WTC11 (cell line): ENCODE data around the gene CAMTA1. TPM values are rescaled to one million over a fixed set of nuclear protein-coding genes. Genes with fewer than 3 reads are reported as not detected.
"Not testable (repeated sequence)": the region's sequence is repeated elsewhere in the genome, so short reads cannot be mapped to it uniquely, and the experiment has no call there.

ENCODE experiments used
- ATAC-seq: fragments of 200-7000 bp; cut with Tn5 transposase; 2 replicates; pipeline ENCODE4 v1.10.0; 2021; ENCODE audit warnings: mild to moderate bottlenecking, moderate library complexity
- CTCF ChIA-PET: fragments of 300-600 bp; sonication (Branson Sonifier 250); formaldehyde crosslinking; loops from one replicate; lab custom pipeline; 2021; ENCODE audit warnings: antibody characterized with exemption; lab: Charles Lee
- POLR2A ChIA-PET: fragments of 350-600 bp; sonication (Branson Sonifier 250); formaldehyde crosslinking; loops from one replicate; lab custom pipeline; 2021; ENCODE audit warnings: antibody characterized with exemption; lab: Charles Lee
- DNase-seq: peaks from one replicate; pipeline ENCODE4 v3.0.0; 2021; ENCODE audit warnings: low spot score
- H3K27ac Mint-ChIP-seq: 2 replicates; pipeline ENCODE4 v1.8.0; 2021; ENCODE audit warnings: mixed read lengths
- H3K27me3 Mint-ChIP-seq: 2 replicates; pipeline ENCODE4 v1.8.0; 2021; ENCODE audit warnings: low read depth, mild to moderate bottlenecking, moderate library complexity, mixed read lengths
- H3K36me3 Mint-ChIP-seq: 2 replicates; pipeline ENCODE4 v1.8.0; 2021; ENCODE audit warnings: mixed read lengths
- H3K4me1 Mint-ChIP-seq: 2 replicates; pipeline ENCODE4 v1.8.0; 2022; ENCODE audit warnings: mixed read lengths
- H3K4me3 Mint-ChIP-seq: 2 replicates; pipeline ENCODE4 v1.8.0; 2021; ENCODE audit warnings: mild to moderate bottlenecking, moderate library complexity, mixed read lengths
- H3K9me3 Mint-ChIP-seq: 2 replicates; pipeline ENCODE4 v1.8.0; 2021; ENCODE audit warnings: mixed read lengths
- ATF1 ChIP-seq: sonication (generic); formaldehyde crosslinking; IDR thresholded peaks from 2 replicates; pipeline ENCODE4 v1.8.1; 2023; ENCODE audit warnings: mild to moderate bottlenecking, moderate library complexity, missing genetic modification reagents
- CREM ChIP-seq: sonication (generic); formaldehyde crosslinking; IDR thresholded peaks from 2 replicates; pipeline ENCODE4 v1.8.1; 2022; ENCODE audit warnings: mild to moderate bottlenecking, missing genetic modification reagents, moderate library complexity
- ETV6 ChIP-seq: sonication (generic); formaldehyde crosslinking; IDR thresholded peaks from 2 replicates; pipeline ENCODE4 v1.8.1; 2022; ENCODE audit warnings: mild to moderate bottlenecking, missing genetic modification reagents
- FOXJ3 ChIP-seq: sonication (generic); formaldehyde crosslinking; IDR thresholded peaks from 2 replicates; pipeline ENCODE4 v1.9.0; 2021; ENCODE audit warnings: missing genetic modification reagents, mild to moderate bottlenecking, borderline replicate concordance
- FOXP1 ChIP-seq: sonication (generic); formaldehyde crosslinking; IDR thresholded peaks from 2 replicates; pipeline ENCODE4 v1.8.0; 2022; ENCODE audit warnings: missing genetic modification reagents, mild to moderate bottlenecking, moderate library complexity, borderline replicate concordance
- GRHL2 ChIP-seq: fragments of 250-450 bp; sonication (Bioruptor Pico); IDR thresholded peaks from 2 replicates; pipeline ENCODE4 v1.8.0; 2022; ENCODE audit warnings: mild to moderate bottlenecking, moderate library complexity; ENCODE audit not compliant: insufficient replicate concordance, severe bottlenecking
- IRF2 ChIP-seq: sonication (generic); formaldehyde crosslinking; IDR thresholded peaks from 2 replicates; pipeline ENCODE4 v1.8.0; 2022; ENCODE audit warnings: low read depth, missing genetic modification reagents, borderline replicate concordance
- JUN ChIP-seq: sonication (generic); formaldehyde crosslinking; IDR thresholded peaks from 2 replicates; pipeline ENCODE4 v1.8.0; 2023; ENCODE audit warnings: mild to moderate bottlenecking, missing genetic modification reagents
- NFATC4 ChIP-seq: fragments of 250-450 bp; sonication (Bioruptor Pico); IDR thresholded peaks from 2 replicates; pipeline ENCODE4 v1.9.0; 2021; ENCODE audit warnings: mild to moderate bottlenecking
- NFE2L1 ChIP-seq: sonication (generic); formaldehyde crosslinking; IDR thresholded peaks from 2 replicates; pipeline ENCODE4 v1.8.1; 2023; ENCODE audit warnings: missing genetic modification reagents
- NFYB ChIP-seq: sonication (generic); formaldehyde crosslinking; conservative IDR thresholded peaks from 2 replicates; pipeline ENCODE4 v1.8.0; 2022; ENCODE audit warnings: low read depth, missing genetic modification reagents
- ZNF263 ChIP-seq: sonication (generic); formaldehyde crosslinking; IDR thresholded peaks from 2 replicates; pipeline ENCODE4 v1.8.1; 2022; ENCODE audit warnings: low read depth, mild to moderate bottlenecking, moderate library complexity, missing genetic modification reagents
- ZNF416 ChIP-seq: fragments of 250-450 bp; sonication (Bioruptor Pico); IDR thresholded peaks from 2 replicates; pipeline ENCODE4 v1.9.0; 2021; ENCODE audit warnings: mild to moderate bottlenecking, inconsistent platforms
- ZNF671 ChIP-seq: fragments of 250-450 bp; sonication (Bioruptor Pico); IDR thresholded peaks from 2 replicates; pipeline ENCODE4 v1.8.0; 2021; ENCODE audit warnings: mild to moderate bottlenecking
- total RNA-seq: library from RNA; stranded (reverse); gene quantifications from 3 replicates; pipeline ENCODE4 v1.2.3, GENCODE V29; 2021
- TF ChIP-seq, protein P1 (sequence below): sonication (generic); formaldehyde crosslinking; IDR thresholded peaks from 2 replicates; pipeline ENCODE4 v1.8.1; 2023; ENCODE audit warnings: mild to moderate bottlenecking, missing genetic modification reagents, borderline replicate concordance
- TF ChIP-seq, protein P2 (sequence below): sonication (generic); formaldehyde crosslinking; IDR thresholded peaks from 2 replicates; pipeline ENCODE4 v1.8.1; 2022; ENCODE audit warnings: low read depth, missing genetic modification reagents, borderline replicate concordance
- TF ChIP-seq, protein P3 (sequence below): sonication (generic); formaldehyde crosslinking; IDR thresholded peaks from 2 replicates; pipeline ENCODE4 v1.8.1; 2022; ENCODE audit warnings: mild to moderate bottlenecking, moderate library complexity, missing genetic modification reagents
- TF ChIP-seq, protein P4 (sequence below): fragments of 250-450 bp; sonication (Bioruptor Pico); IDR thresholded peaks from 2 replicates; pipeline ENCODE4 v1.8.0; 2021; ENCODE audit warnings: mild to moderate bottlenecking
- TF ChIP-seq, protein P5 (sequence below): sonication (generic); formaldehyde crosslinking; IDR thresholded peaks from 2 replicates; pipeline ENCODE4 v1.8.1; 2022; ENCODE audit warnings: low read depth, mild to moderate bottlenecking, moderate library complexity, missing genetic modification reagents, borderline replicate concordance

CAMTA1 gene
- total RNA-seq, 1 experiment from 2014 or later, result 86.4 TPM

DNA sequence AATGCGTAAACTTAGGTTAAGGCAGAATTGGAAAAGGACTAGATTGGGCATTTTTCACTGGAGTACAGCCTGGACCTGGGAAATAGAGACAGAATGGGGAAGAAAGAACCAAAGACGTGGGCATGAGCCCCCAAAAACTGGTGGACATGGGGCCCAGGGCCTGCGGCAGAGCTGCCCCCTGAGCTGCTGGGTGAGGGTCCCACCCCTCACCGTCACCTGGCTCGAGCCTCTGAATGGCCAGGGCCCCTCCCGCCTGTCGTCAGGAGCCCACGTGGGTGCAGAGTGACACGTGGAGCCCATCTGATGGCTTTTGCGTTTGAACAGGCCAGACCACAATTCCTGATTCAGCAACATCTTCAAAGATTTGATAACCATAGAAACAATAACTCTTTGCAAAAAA, 624.9 kb downstream of the CAMTA1 start:
- H3K27ac Mint-ChIP-seq, result no peak overlapping the region
- TF ChIP-seq, protein P1, sequence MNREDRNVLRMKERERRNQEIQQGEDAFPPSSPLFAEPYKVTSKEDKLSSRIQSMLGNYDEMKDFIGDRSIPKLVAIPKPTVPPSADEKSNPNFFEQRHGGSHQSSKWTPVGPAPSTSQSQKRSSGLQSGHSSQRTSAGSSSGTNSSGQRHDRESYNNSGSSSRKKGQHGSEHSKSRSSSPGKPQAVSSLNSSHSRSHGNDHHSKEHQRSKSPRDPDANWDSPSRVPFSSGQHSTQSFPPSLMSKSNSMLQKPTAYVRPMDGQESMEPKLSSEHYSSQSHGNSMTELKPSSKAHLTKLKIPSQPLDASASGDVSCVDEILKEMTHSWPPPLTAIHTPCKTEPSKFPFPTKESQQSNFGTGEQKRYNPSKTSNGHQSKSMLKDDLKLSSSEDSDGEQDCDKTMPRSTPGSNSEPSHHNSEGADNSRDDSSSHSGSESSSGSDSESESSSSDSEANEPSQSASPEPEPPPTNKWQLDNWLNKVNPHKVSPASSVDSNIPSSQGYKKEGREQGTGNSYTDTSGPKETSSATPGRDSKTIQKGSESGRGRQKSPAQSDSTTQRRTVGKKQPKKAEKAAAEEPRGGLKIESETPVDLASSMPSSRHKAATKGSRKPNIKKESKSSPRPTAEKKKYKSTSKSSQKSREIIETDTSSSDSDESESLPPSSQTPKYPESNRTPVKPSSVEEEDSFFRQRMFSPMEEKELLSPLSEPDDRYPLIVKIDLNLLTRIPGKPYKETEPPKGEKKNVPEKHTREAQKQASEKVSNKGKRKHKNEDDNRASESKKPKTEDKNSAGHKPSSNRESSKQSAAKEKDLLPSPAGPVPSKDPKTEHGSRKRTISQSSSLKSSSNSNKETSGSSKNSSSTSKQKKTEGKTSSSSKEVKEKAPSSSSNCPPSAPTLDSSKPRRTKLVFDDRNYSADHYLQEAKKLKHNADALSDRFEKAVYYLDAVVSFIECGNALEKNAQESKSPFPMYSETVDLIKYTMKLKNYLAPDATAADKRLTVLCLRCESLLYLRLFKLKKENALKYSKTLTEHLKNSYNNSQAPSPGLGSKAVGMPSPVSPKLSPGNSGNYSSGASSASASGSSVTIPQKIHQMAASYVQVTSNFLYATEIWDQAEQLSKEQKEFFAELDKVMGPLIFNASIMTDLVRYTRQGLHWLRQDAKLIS, result no peak
- TF ChIP-seq GRHL2 (CRISPR knock-in tag), result no peak
- TF ChIP-seq, protein P2, sequence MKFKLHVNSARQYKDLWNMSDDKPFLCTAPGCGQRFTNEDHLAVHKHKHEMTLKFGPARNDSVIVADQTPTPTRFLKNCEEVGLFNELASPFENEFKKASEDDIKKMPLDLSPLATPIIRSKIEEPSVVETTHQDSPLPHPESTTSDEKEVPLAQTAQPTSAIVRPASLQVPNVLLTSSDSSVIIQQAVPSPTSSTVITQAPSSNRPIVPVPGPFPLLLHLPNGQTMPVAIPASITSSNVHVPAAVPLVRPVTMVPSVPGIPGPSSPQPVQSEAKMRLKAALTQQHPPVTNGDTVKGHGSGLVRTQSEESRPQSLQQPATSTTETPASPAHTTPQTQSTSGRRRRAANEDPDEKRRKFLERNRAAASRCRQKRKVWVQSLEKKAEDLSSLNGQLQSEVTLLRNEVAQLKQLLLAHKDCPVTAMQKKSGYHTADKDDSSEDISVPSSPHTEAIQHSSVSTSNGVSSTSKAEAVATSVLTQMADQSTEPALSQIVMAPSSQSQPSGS, result no peak
- no peak for TF ChIP-seq CREM (CRISPR knock-in tag)
- TF ChIP-seq NFYB, result no peak
- no peak for TF ChIP-seq ETV6 (CRISPR knock-in tag)
- TF ChIP-seq ZNF416 (CRISPR knock-in tag), result no peak
- TF ChIP-seq ZNF671 (CRISPR knock-in tag), result no peak
- TF ChIP-seq, protein P3, sequence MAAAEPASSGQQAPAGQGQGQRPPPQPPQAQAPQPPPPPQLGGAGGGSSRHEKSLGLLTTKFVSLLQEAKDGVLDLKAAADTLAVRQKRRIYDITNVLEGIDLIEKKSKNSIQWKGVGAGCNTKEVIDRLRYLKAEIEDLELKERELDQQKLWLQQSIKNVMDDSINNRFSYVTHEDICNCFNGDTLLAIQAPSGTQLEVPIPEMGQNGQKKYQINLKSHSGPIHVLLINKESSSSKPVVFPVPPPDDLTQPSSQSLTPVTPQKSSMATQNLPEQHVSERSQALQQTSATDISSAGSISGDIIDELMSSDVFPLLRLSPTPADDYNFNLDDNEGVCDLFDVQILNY, result no peak
- no peak for TF ChIP-seq ATF1 (CRISPR knock-in tag)
- TF ChIP-seq FOXJ3 (CRISPR knock-in tag), result no peak
- TF ChIP-seq NFATC4, result no peak
- TF ChIP-seq ZNF263 (CRISPR knock-in tag), result no peak
- TF ChIP-seq, protein P4, sequence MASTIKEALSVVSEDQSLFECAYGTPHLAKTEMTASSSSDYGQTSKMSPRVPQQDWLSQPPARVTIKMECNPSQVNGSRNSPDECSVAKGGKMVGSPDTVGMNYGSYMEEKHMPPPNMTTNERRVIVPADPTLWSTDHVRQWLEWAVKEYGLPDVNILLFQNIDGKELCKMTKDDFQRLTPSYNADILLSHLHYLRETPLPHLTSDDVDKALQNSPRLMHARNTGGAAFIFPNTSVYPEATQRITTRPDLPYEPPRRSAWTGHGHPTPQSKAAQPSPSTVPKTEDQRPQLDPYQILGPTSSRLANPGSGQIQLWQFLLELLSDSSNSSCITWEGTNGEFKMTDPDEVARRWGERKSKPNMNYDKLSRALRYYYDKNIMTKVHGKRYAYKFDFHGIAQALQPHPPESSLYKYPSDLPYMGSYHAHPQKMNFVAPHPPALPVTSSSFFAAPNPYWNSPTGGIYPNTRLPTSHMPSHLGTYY (CRISPR knock-in tag), result no peak
- no peaks in the 10 kb centered on the region for H3K27me3 Mint-ChIP-seq
- no peak overlapping the region for H3K4me3 Mint-ChIP-seq
- peaks cover 7% of the 10 kb centered on the region; the same call in 1 of the 2 replicates for H3K4me1 Mint-ChIP-seq
- no peaks in the 10 kb centered on the region for H3K9me3 Mint-ChIP-seq
- POLR2A ChIA-PET, result no interaction called here
- CTCF ChIA-PET, result interaction anchor here (1.2 kb wide), 2 partner anchors 130 to 340 kb away, joined by 3 read pairs; no protein-coding TSS in a partner anchor
- H3K36me3 Mint-ChIP-seq, result no peaks in the 10 kb centered on the region
- ATAC-seq, result no peak
- DNase-seq, result peak; percentile 2

DNA sequence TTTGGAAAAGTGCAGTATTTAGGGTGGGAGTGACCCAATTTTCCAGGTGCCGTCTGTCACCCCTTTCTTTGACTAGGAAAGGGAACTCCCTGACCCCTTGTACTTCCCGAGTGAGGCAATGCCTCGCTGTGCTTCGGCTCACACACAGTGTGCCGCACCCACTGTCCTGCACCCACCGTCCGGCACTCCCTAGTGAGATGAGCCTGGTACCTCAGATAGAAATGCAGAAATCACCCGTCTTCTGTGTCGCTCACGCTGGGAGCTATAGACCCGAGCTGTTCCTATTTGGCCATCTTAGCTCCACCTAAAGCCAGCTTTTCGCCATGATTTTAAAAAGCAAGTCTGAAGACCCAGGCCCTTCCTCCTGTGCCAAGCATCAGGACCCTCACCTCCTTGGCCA, 632.4 kb downstream of the CAMTA1 start:
- DNase-seq, H3K27me3 Mint-ChIP-seq, H3K4me1 Mint-ChIP-seq, POLR2A ChIA-PET, H3K27ac Mint-ChIP-seq, CTCF ChIA-PET, H3K4me3 Mint-ChIP-seq, ATAC-seq: not testable (repeated sequence)
- H3K36me3 Mint-ChIP-seq, result peaks cover 31% of the 10 kb centered on the region
- peaks cover 36% of the 10 kb centered on the region for H3K9me3 Mint-ChIP-seq

DNA sequence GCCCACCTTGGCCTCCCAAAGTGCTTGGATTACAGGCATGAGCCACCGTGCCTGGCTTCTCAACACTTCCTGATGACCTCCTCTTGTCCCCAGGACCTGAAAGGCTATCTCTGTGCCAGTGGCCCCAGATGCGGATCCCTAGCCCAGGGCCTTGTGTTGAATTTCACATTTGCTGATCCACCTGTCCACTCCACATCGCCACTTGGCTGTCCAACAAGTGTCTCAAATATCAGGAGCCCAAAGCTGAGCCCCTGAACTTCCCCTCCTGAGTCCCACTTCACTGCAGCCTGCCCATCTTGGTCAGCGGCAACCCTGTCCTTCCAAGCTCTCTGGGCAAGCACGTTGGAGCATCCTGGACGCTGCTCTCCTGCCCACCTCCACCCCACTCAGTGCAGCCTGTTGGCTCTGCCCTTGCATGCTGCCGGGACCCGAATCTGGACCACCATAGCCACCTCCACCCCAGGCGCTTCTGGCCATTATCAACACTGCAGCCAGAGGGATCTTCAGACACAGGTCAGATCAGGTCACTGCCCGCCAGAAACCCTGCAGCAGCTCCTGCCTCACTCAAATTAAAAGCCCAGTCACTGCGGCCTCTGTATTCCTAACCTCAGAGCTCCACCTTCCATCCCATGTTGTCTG, 633.3 kb downstream of the CAMTA1 start:
- Mint-ChIP-seq H3K36me3 (peaks cover 31% of the 10 kb centered on the region), H3K27ac (no peak overlapping the region), H3K9me3 (peaks cover 36% of the 10 kb centered on the region), H3K4me1 (peaks cover 2% of the 10 kb centered on the region; the same call in 1 of the 2 replicates), H3K27me3 (peaks cover 6% of the 10 kb centered on the region; the same call in 1 of the 2 replicates), H3K4me3 (no peak overlapping the region)
- peak; percentile 3 for DNase-seq
- ChIA-PET POLR2A (no interaction called here), CTCF (no interaction called here)
- ATAC-seq, result no peak
- TF ChIP-seq, protein P5, sequence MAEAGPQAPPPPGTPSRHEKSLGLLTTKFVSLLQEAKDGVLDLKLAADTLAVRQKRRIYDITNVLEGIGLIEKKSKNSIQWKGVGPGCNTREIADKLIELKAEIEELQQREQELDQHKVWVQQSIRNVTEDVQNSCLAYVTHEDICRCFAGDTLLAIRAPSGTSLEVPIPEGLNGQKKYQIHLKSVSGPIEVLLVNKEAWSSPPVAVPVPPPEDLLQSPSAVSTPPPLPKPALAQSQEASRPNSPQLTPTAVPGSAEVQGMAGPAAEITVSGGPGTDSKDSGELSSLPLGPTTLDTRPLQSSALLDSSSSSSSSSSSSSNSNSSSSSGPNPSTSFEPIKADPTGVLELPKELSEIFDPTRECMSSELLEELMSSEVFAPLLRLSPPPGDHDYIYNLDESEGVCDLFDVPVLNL (CRISPR knock-in tag), result no peak
- TF ChIP-seq FOXP1 (CRISPR knock-in tag) (no peak), IRF2 (CRISPR knock-in tag) (no peak), NFE2L1 (CRISPR knock-in tag) (no peak), JUN (CRISPR knock-in tag) (no peak)
- TF ChIP-seq, protein P1, result no peak
